Left ventricle myocardium inferior (tissue), 1 donor: Measurements from ENCODE around the gene CALM1. TPM values are rescaled to one million over a fixed set of nuclear protein-coding genes. Genes with fewer than 3 reads are reported as not detected.

ENCODE experiments used
- DNase-seq: peaks from one replicate; pipeline ENCODE4 v3.0.0-alpha.2; 2020
- H3K27ac ChIP-seq: fragments of 200-600 bp; replicated peaks from 2 replicates; pipeline ENCODE4 v1.8.0; 2021
- H3K27me3 ChIP-seq: fragments of 200-600 bp; 2 replicates; pipeline ENCODE4 v1.8.0; 2021; ENCODE audit warnings: low read depth
- H3K36me3 ChIP-seq: fragments of 200-600 bp; 2 replicates; pipeline ENCODE4 v1.8.0; 2021
- H3K4me1 ChIP-seq: fragments of 200-600 bp; 2 replicates; pipeline ENCODE4 v1.8.0; 2021
- H3K4me3 ChIP-seq: fragments of 200-600 bp; 2 replicates; pipeline ENCODE4 v1.8.0; 2021; ENCODE audit warnings: mild to moderate bottlenecking, moderate library complexity
- H3K9me3 ChIP-seq: fragments of 200-600 bp; replicated peaks from 2 replicates; pipeline ENCODE4 v1.8.0; 2021
- CTCF ChIP-seq: fragments of 200-600 bp; IDR thresholded peaks from 2 replicates; pipeline ENCODE4 v1.8.0; 2021; ENCODE audit warnings: antibody characterized with exemption, mild to moderate bottlenecking, borderline replicate concordance
- intact Hi-C: fragments of 100-400 bp; cut with micrococcal nuclease; formaldehyde crosslinking; loops from one replicate; pipeline ENCODE4 v1.11.0; 2022
- total RNA-seq: library from RNA; stranded (reverse); fragmentation: NEBNext Ultra II Directional; extraction: Animal tissue kit (Norgen Biotek cat#: 25700); gene quantifications from one replicate; pipeline ENCODE4 v1.2.1, GENCODE V29; 2021
- donor health status: DM: no; HTN: yes; CAD: no; lungs with severe emphysema.

Gene CALM1
- total RNA-seq, 1 donor from 2014 or later, result 503 TPM

GRCh38 chr14:90421001-90421631 is 24.3 kb downstream of the CALM1 start:
- Histone ChIP-seq H3K4me3 (no peak overlapping the region), H3K4me1 (peaks cover 28% of the 10 kb centered on the region), H3K9me3 (no peaks in the 10 kb centered on the region), H3K36me3 (no peaks in the 10 kb centered on the region), H3K27me3 (no peaks in the 10 kb centered on the region), H3K27ac (no peak overlapping the region)
- no peak for TF ChIP-seq CTCF
- intact Hi-C loops, result no loop called here
- no peak for DNase-seq

- TF ChIP-seq CTCF, result no peak
- no peaks in the 10 kb centered on the region for H3K9me3 ChIP-seq
- H3K36me3 ChIP-seq, result no peaks in the 10 kb centered on the region
- H3K27ac ChIP-seq, result no peak overlapping the region
- H3K4me3 ChIP-seq, result no peak overlapping the region
- DNase-seq, result no peak
- intact Hi-C loops, result no loop called here
- peaks cover 29% of the 10 kb centered on the region for H3K4me1 ChIP-seq
- no peaks in the 10 kb centered on the region for H3K27me3 ChIP-seq
Measured at GRCh38 chr14:90421632-90422020, 24.8 kb downstream of the CALM1 start.

GRCh38 chr14:90423166-90423565 is 26.3 kb downstream of the CALM1 start:
- intact Hi-C loops, result no loop called here
- Histone ChIP-seq H3K27ac (no peak overlapping the region), H3K4me3 (no peak overlapping the region), H3K9me3 (no peaks in the 10 kb centered on the region), H3K27me3 (no peaks in the 10 kb centered on the region), H3K4me1 (peaks cover 39% of the 10 kb centered on the region), H3K36me3 (no peaks in the 10 kb centered on the region)
- no peak for DNase-seq
- TF ChIP-seq CTCF, result no peak

GRCh38 chr14:90424075-90424474 is 27.2 kb downstream of the CALM1 start:
- Histone ChIP-seq H3K9me3 (no peaks in the 10 kb centered on the region), H3K27ac (no peak overlapping the region), H3K4me1 (peaks cover 40% of the 10 kb centered on the region), H3K4me3 (no peak overlapping the region), H3K36me3 (no peaks in the 10 kb centered on the region), H3K27me3 (no peaks in the 10 kb centered on the region)
- no peak for DNase-seq
- intact Hi-C loops, result no loop called here
- TF ChIP-seq CTCF, result no peak

- H3K4me1 ChIP-seq, result peaks cover 36% of the 10 kb centered on the region
- H3K27me3 ChIP-seq, result no peaks in the 10 kb centered on the region
- H3K36me3 ChIP-seq, result no peaks in the 10 kb centered on the region
- no peaks in the 10 kb centered on the region for H3K9me3 ChIP-seq
- intact Hi-C loops, result no loop called here
- no peak for DNase-seq
- no peak overlapping the region for H3K27ac ChIP-seq
- no peak overlapping the region for H3K4me3 ChIP-seq
- TF ChIP-seq CTCF, result no peak
Measured at GRCh38 chr14:90424686-90425372, 28.0 kb downstream of the CALM1 start.
